Duodenal mucosa (tissue), 2 donors: Measurements from ENCODE around the gene RRP1B.

ENCODE experiments used
- H3K27ac ChIP-seq: one replicate; pipeline ENCODE4 v1.7.0; 2013; ENCODE audit warnings: low read depth, low read length
- H3K27me3 ChIP-seq, 2 donors: one replicate each; pipeline ENCODE4 v1.7.0; 2013; ENCODE audit warnings: low read length in 2 of 2, control low read depth in 1 of 2; ENCODE audit not compliant: insufficient read depth in 2 of 2, control insufficient read depth in 1 of 2
- H3K36me3 ChIP-seq, 2 donors: one replicate each; pipeline ENCODE4 v1.7.0; 2013; ENCODE audit warnings: low read length in 2 of 2, control low read depth in 1 of 2; ENCODE audit not compliant: insufficient read depth in 2 of 2, control insufficient read depth in 1 of 2
- H3K4me1 ChIP-seq, 2 donors: one replicate each; pipeline ENCODE4 v1.7.0; 2013; ENCODE audit warnings: low read length in 2 of 2, control low read depth in 1 of 2; ENCODE audit not compliant: insufficient read depth in 2 of 2, control insufficient read depth in 1 of 2
- H3K4me3 ChIP-seq, 2 donors: one replicate each; pipeline ENCODE4 v1.7.0; 2013; ENCODE audit warnings: low read length in 2 of 2, low read depth in 1 of 2
- H3K9ac ChIP-seq, 2 donors: one replicate each; pipeline ENCODE4 v1.7.0; 2013; ENCODE audit warnings: low read length in 2 of 2, low read depth in 1 of 2
- H3K9me3 ChIP-seq, 2 donors: one replicate each; pipeline ENCODE4 v1.7.0; 2013; ENCODE audit warnings: low read length in 2 of 2, control low read depth in 1 of 2; ENCODE audit not compliant: control insufficient read depth in 1 of 2

The RRP1B gene

DNA sequence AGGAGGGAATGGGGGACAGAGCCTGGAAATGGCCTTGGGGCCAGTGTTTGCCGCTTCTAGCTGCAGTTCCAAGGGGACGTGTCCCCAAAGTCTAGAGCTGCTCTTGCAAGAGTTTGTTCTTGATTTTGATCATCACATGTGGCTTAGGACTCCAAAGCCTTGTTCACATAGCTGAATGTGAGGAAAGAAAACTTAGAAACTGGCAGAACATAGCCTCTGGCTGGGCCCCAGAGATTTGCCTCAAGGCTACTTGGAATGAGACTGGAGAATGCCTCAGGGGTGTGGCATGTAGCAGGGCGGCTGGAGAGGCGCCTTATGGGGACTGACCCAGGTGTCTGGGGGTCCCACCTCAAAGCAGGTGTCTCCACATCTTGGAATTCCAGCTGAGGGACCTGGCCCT, 61.8 kb downstream of the RRP1B start:
- no peaks in the 10 kb centered on the region for H3K27me3 ChIP-seq
- peak overlapping the region; percentile 95 to 98 for H3K9ac ChIP-seq
- no peaks in the 10 kb centered on the region for H3K9me3 ChIP-seq
- peaks cover 38 to 44% of the 10 kb centered on the region in 2 donors for H3K4me1 ChIP-seq
- H3K27ac ChIP-seq: no peak overlapping the region
- peaks cover 4 to 13% of the 10 kb centered on the region in 2 donors for H3K36me3 ChIP-seq
- peak overlapping the region; percentile 94 to 95 for H3K4me3 ChIP-seq

DNA sequence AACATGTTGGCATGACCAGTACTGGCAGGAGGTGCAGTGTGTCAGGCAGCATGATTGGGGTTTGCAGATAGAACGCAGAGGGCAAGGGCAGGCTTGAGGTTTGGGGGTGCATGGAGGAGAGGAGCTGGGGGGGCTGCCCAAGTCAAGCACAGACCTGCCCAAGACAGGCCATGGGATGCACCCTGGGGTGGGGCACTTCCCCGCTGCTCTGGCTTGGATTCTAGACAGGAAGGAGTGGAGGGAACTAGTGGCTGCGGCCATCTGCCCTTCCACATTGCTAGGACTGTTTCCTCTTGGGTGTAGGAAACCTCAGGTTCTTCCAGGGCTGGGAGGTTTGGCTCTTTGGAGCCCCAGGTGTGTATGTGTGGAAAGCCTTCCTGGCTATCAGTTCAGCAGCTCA, 62.6 kb downstream of the RRP1B start:
- Histone ChIP-seq H3K36me3 (peaks cover 4 to 13% of the 10 kb centered on the region in 2 donors), H3K4me1 (peaks cover 43 to 50% of the 10 kb centered on the region in 2 donors), H3K27ac (no peak overlapping the region)

DNA sequence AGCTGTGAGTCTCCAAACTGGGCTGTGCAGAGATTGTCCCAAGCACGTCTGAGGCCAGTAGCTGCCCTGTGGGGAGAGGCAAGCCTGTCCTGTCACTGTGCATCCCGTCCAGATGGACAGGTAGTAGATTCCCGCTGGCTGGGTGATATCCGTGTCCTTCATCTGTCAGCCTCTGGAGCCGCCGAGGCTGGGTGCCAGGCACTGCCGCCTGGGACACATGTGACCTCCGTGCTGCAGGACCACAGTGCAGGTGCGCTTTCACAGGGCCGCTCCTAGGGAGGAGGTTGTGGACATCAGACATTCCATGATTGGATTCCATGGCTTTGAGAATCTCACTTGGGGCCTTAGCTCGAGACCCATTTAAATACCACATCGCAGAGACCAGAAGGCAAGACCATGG, 64.3 kb downstream of the RRP1B start:
- Histone ChIP-seq H3K27me3 (no peaks in the 10 kb centered on the region), H3K9ac (no peak overlapping the region), H3K4me1 (peaks cover 53 to 56% of the 10 kb centered on the region in 2 donors), H3K27ac (no peak overlapping the region), H3K4me3 (no peak overlapping the region), H3K9me3 (no peaks in the 10 kb centered on the region), H3K36me3 (peaks cover 4 to 13% of the 10 kb centered on the region in 2 donors)

More for the DNA sequence above, 62.6 kb downstream of the RRP1B start:
- no peaks in the 10 kb centered on the region for H3K27me3 ChIP-seq
- peak overlapping the region in 1 of 2 donors; percentile 2 for H3K9ac ChIP-seq
- H3K4me3 ChIP-seq: peak overlapping the region in 1 of 2 donors; percentile 94
- H3K9me3 ChIP-seq: no peaks in the 10 kb centered on the region

DNA sequence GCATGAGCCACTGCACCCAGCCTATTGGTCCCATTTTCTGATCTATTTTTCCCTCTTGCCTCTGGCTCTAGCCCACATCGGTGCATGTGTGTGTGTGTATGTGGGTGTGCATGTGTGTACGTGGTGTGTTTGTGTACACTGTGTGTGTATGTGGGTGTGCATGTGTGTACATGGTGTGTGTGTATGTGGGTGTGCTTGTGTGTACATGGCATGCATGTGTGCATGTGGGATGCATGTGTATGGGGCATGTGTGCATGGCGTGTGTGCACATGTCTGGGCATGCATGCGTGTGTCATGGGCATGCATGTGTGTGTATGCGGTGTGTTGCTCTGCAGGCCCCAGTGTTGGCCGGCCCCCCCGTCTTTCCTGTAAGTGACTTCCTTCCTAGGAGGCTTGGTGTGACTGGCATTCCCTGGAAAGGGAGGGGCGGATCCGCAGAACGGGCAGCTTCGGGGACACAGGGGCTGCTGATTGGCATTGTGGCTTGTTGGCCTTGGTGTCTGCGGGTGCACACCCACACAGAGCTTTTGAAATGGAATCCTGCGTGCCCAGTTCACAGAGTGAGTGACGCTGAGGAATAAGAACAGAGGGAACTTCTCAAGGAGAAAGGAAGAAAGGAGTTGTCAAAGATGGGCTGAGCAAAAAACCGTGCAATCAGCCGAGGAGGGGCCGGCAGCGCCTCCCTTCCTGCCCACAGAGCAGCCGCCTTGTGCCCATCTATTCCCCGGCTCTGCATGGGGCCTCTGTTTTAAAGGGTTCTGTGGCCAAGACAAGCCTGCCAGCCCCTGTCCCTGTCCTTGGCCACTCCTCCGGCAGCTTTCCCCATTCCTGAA, 67.5 kb downstream of the RRP1B start:
- Histone ChIP-seq H3K27ac (peak overlapping the region; percentile 73), H3K4me1 (peaks cover 48 to 61% of the 10 kb centered on the region in 2 donors), H3K9ac (peak overlapping the region in 1 of 2 donors; percentile 54), H3K9me3 (no peaks in the 10 kb centered on the region), H3K4me3 (peak overlapping the region in 1 of 2 donors; percentile 46), H3K36me3 (peaks cover 4 to 13% of the 10 kb centered on the region in 2 donors), H3K27me3 (no peaks in the 10 kb centered on the region)

DNA sequence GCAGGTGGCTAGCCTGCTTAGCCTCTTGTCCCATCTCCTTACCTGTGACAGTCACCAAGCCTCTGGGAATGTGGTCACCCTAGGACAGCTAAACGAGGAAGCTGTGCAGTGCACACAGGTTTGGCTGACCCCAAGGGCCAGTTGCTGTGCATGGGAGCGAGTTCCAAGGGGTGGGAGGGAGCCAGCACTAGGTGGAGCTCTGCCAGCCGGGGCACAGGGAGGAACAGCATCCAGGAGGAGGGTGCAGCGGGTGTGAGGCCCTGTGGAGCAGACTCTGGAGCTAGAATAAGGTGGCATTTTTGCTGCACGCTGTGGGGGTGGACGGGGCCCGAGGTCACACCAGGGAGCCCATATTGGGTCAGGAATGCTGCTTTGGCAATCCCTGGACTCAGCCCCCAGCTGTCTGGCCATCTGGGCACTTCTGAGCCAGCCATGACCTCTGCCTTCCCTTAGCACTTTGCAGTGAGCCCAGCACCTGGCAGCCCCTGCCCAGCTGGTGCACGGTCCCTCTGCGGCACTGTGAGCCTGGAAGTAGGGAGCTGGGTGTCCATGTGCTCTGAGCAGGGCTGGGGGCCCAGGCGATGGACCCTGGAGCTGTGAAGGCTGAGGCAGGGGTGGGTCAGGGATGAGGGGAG, 68.3 kb downstream of the RRP1B start:
- H3K4me1 ChIP-seq: peaks cover 47 to 63% of the 10 kb centered on the region in 2 donors
- H3K27ac ChIP-seq: peak overlapping the region; percentile 73
- H3K4me3 ChIP-seq: peak overlapping the region; percentile 46 to 64
- H3K36me3 ChIP-seq: peaks cover 4 to 13% of the 10 kb centered on the region in 2 donors
- H3K9me3 ChIP-seq: no peaks in the 10 kb centered on the region
- H3K9ac ChIP-seq: peak overlapping the region; percentile 54 to 63
- no peaks in the 10 kb centered on the region for H3K27me3 ChIP-seq

DNA sequence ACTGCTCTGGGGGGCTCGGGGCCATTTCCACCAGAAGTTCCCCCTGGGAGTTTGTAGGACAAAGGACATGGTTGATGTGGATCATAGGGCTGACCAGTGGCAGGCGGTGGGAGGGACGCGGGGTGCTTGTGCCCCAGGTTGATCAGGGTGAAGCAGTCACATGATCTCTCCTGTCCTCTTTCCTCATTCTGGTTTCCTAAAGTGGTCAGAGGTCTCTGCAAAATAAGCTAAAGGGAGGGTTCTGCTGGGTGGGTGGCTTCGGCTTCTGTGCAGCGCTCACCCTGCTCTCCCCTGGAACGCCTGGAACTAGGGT, 68.8 kb downstream of the RRP1B start:
- no peaks in the 10 kb centered on the region for H3K27me3 ChIP-seq
- no peaks in the 10 kb centered on the region for H3K9me3 ChIP-seq
- H3K27ac ChIP-seq: peak overlapping the region; percentile 73
- peaks cover 49 to 65% of the 10 kb centered on the region in 2 donors for H3K4me1 ChIP-seq
- H3K36me3 ChIP-seq: peaks cover 4 to 13% of the 10 kb centered on the region in 2 donors
- H3K4me3 ChIP-seq: peak overlapping the region; percentile 46 to 64
- peak overlapping the region; percentile 54 to 63 for H3K9ac ChIP-seq

DNA sequence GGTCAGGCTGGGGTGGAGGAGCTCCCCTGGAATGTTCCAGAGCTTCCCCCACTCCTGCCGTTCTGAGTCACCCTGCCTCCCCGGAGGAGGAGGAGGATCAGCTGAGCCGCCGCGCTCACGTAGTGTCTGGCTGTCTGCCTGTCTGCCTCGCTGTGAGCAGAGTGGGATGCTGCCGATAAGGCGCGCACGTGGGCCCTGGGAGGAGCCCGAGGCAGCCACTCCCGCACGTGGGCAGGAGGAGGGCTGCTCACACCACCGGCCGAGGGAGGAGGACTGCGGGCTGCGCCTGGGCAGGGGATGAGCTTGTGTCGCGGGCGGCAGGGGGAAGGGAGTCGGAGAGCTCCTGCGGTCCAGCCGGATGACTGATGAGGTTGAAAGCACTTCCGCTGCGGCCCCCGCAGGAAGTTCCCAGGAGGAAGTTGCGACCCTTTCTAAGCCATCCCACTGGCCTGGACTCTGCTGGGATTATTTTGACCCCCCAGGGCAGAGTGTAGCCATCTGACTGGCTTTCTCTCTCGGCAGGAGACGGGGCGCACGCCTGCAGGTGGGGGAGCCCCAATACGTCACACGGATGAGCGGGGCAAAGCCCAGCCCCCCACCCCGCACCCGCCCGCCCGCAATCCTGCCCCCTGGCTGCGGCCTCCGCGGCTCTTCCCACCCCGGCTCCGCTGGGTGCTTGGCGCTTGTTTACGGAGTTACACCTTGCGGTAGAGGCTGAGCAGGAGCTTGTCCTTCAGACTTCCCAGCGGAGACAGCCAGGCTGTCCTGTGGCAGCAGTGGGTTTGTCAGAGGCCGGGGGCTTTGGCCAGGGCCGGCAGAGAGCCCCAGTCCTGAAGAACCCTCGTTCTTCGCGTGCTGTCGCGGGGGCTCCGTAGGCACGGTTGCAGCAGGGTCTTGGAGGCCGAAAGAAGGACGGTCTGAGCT, 69.4 kb downstream of the RRP1B start:
- peak overlapping the region; percentile 55 to 63 for H3K9ac ChIP-seq
- peak overlapping the region; percentile 73 for H3K27ac ChIP-seq
- H3K9me3 ChIP-seq: no peaks in the 10 kb centered on the region
- H3K36me3 ChIP-seq: peaks cover 1 to 7% of the 10 kb centered on the region in 2 donors
- peak overlapping the region; percentile 46 to 64 for H3K4me3 ChIP-seq
- peaks cover 55 to 71% of the 10 kb centered on the region in 2 donors for H3K4me1 ChIP-seq
- H3K27me3 ChIP-seq: no peaks in the 10 kb centered on the region

DNA sequence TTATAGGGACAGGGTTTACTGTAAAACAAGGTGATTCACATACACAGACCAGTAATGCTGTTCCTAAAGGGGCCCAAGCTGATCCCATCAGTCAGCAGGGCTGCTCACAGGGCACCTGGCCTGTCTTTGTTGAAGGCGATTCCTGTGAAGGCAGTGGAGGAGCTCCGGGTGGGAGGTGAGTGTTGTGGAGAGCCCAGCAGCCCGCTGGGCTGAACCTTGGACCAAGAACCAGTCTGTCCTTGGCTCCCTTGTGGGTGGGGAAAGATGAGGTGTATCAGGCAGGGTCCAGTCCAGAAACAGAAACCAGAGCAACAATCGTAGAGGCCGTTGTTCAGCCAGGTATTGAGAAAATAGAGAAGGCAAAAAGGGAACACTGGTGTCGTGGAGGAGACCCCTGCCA, 72.1 kb downstream of the RRP1B start:
- peak overlapping the region; percentile 50 to 69 for H3K9ac ChIP-seq
- H3K9me3 ChIP-seq: no peaks in the 10 kb centered on the region
- peaks cover 56 to 78% of the 10 kb centered on the region in 2 donors for H3K4me1 ChIP-seq
- peaks cover 0 to 9% of the 10 kb centered on the region in 2 donors for H3K36me3 ChIP-seq
- no peaks in the 10 kb centered on the region for H3K27me3 ChIP-seq
- H3K4me3 ChIP-seq: peak overlapping the region; percentile 48 to 59
- H3K27ac ChIP-seq: peak overlapping the region; percentile 78

DNA sequence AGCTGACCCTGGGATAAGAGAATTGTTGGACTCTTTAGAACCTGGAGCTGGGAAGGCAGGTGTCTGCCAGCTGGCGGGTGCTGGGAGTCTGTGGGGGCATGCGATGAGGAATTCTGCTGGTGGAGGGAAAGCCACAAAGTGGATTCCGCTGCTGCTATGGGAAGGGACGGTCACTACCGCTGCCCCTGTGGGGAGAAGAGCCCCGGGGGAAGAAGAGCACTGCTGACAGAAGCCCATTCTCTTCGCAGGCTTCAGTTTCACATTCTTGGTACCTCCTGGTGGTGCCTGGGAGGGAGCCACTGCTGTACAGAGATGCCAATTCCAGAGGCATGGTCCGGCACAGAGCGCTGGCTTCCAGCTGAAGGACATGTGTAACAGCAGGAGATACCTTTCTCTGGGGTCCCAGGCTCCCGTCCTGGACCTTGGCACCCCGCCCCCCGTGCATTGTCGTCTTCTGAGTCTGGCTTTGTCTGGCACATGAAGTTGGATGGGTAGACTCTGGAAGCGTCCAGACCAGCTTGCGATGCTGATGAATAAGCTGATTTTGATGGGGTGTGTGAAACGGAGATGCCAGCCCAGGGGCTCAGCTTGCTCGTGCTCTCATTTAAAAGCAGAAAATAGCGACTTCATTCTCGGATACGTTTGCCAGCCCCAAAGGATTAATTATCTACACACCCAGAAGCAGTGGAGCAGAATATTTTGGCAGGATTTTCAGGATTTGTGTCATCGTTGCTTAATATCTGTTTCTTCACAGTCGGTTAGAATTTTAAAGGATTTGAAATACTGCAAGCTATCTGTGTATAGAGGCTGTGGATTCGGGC, 72.7 kb downstream of the RRP1B start:
- Histone ChIP-seq H3K4me3 (peak overlapping the region; percentile 48 to 59), H3K9me3 (no peaks in the 10 kb centered on the region), H3K9ac (peak overlapping the region; percentile 50 to 69), H3K27ac (peak overlapping the region; percentile 78), H3K4me1 (peaks cover 51 to 72% of the 10 kb centered on the region in 2 donors), H3K27me3 (no peaks in the 10 kb centered on the region), H3K36me3 (peaks cover 0 to 13% of the 10 kb centered on the region in 2 donors)
